Nucleus accumbens (tissue), 56 donors: Measurements from ENCODE around the gene ITPKB.

Experiments used
- DNase-seq, 56 donors: peaks; one replicate each; lab custom pipeline; 2025; lab: John Stamatoyannopoulos, UW

Gene ITPKB

GRCh38 chr1:226672339-226672762, 66.7 kb downstream of the ITPKB start:
- DNase-seq = no peak

GRCh38 chr1:226671277-226671676, 67.8 kb downstream of the ITPKB start:
- DNase-seq = no peak

- DNase-seq = no peak
Observed at GRCh38 chr1:226670073-226670472, 69.0 kb downstream of the ITPKB start.

- peak in 1 of 56 donors; percentile 44 for DNase-seq
Observed at GRCh38 chr1:226668173-226668560, 70.9 kb downstream of the ITPKB start.

- no peak for DNase-seq
Observed at GRCh38 chr1:226666692-226667091, 72.4 kb downstream of the ITPKB start.

GRCh38 chr1:226666164-226666506, 72.9 kb downstream of the ITPKB start:
- DNase-seq = no peak

GRCh38 chr1:226665505-226666163, 73.4 kb downstream of the ITPKB start:
- DNase-seq = no peak

- DNase-seq = no peak
Observed at GRCh38 chr1:226664413-226665101, 74.5 kb downstream of the ITPKB start.

- DNase-seq = no peak
Observed at GRCh38 chr1:226663327-226663704, 75.8 kb downstream of the ITPKB start.

- peak in 24 of 56 donors; percentile 26 to 84 (median 48) for DNase-seq
Observed at GRCh38 chr1:226662642-226663326, 76.3 kb downstream of the ITPKB start.

GRCh38 chr1:226661965-226662364, 77.1 kb downstream of the ITPKB start:
- peak in 2 of 56 donors; percentile 24 to 35 for DNase-seq

- no peak for DNase-seq
Observed at GRCh38 chr1:226661271-226661670, 77.8 kb downstream of the ITPKB start.

GRCh38 chr1:226660410-226661182, 78.5 kb downstream of the ITPKB start:
- no peak for DNase-seq

- DNase-seq = no peak
Observed at GRCh38 chr1:226659641-226660040, 79.4 kb downstream of the ITPKB start.

GRCh38 chr1:226659136-226659535, 79.9 kb downstream of the ITPKB start:
- no peak for DNase-seq

GRCh38 chr1:226658546-226659125, 80.4 kb downstream of the ITPKB start:
- DNase-seq = peak in 7 of 56 donors; percentile 41 to 78 (median 59)

GRCh38 chr1:226657895-226658545, 81.1 kb downstream of the ITPKB start:
- DNase-seq = peak in 50 of 56 donors; percentile 23 to 87 (median 62)

GRCh38 chr1:226656601-226657277, 82.3 kb downstream of the ITPKB start:
- peak in 4 of 56 donors; percentile 31 to 46 (median 40) for DNase-seq

GRCh38 chr1:226656201-226656600, 82.9 kb downstream of the ITPKB start:
- no peak for DNase-seq
